Measurements from ENCODE around the gene FREY1. TPM values are rescaled to one million over a fixed set of nuclear protein-coding genes. Genes with fewer than 3 reads are reported as not detected.

The FREY1 gene
- total and polyA plus RNA-seq, 2 of the 13 experiments (the other 11 are each of a cell fraction or from before 2014, with no cell fraction given), result 0.44 to 0.73 TPM

- peak; percentile 60 for TF ChIP-seq MAX (IDR thresholded peaks at IDR 0.05)
- TF ChIP-seq, protein P1, sequence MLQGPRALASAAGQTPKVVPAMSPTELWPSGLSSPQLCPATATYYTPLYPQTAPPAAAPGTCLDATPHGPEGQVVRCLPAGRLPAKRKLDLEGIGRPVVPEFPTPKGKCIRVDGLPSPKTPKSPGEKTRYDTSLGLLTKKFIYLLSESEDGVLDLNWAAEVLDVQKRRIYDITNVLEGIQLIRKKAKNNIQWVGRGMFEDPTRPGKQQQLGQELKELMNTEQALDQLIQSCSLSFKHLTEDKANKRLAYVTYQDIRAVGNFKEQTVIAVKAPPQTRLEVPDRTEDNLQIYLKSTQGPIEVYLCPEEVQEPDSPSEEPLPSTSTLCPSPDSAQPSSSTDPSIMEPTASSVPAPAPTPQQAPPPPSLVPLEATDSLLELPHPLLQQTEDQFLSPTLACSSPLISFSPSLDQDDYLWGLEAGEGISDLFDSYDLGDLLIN (CRISPR knock-in tag; IDR thresholded peaks at IDR 0.05; ENCODE audit: borderline replicate concordance), result 0 out of 2 replicates have a peak, but pooled peaks have one; percentile 29
- TF ChIP-seq, protein P2, sequence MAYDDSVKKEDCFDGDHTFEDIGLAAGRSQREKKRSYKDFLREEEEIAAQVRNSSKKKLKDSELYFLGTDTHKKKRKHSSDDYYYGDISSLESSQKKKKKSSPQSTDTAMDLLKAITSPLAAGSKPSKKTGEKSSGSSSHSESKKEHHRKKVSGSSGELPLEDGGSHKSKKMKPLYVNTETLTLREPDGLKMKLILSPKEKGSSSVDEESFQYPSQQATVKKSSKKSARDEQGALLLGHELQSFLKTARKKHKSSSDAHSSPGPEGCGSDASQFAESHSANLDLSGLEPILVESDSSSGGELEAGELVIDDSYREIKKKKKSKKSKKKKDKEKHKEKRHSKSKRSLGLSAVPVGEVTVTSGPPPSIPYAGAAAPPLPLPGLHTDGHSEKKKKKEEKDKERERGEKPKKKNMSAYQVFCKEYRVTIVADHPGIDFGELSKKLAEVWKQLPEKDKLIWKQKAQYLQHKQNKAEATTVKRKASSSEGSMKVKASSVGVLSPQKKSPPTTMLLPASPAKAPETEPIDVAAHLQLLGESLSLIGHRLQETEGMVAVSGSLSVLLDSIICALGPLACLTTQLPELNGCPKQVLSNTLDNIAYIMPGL (CRISPR knock-in tag; IDR thresholded peaks at IDR 0.05; ENCODE audit: borderline replicate concordance in 1 of 2, low read depth in 1 of 2), result peak in 1 of 2 experiments; percentile 49; a peak in 1 of 4 replicates
- peak; percentile 12; the same call in 1 of the 2 replicates for TF ChIP-seq FOSL2 (CRISPR knock-in tag; IDR thresholded peaks at IDR 0.05)
- TF ChIP-seq RFX1 (IDR thresholded peaks at IDR 0.05), result peak; percentile 77
- TF ChIP-seq RFX5 (IDR thresholded peaks at IDR 0.05; ENCODE audit: low read depth, low read length), result peak; percentile 78
- TF ChIP-seq SRF (IDR thresholded peaks at IDR 0.05; ENCODE audit: low read depth, low read length), result peak; percentile 96
- TF ChIP-seq ETV6 (CRISPR knock-in tag; conservative IDR thresholded peaks at IDR 0.05), result peak; percentile 26; the same call in 1 of the 2 replicates
- TF ChIP-seq SKI (IDR thresholded peaks at IDR 0.05; ENCODE audit: partially characterized antibody), result no peak
- peak; percentile 65; the same call in 1 of the 2 replicates for TF ChIP-seq HOXA5 (CRISPR knock-in tag; IDR thresholded peaks at IDR 0.05)
- TF ChIP-seq ZNF891 (CRISPR knock-in tag; IDR thresholded peaks at IDR 0.05), result peak; percentile 80; the same call in 1 of the 2 replicates
- TF ChIP-seq RFX3 (CRISPR knock-in tag; IDR thresholded peaks at IDR 0.05), result peak; percentile 56; the same call in 1 of the 2 replicates
- TF ChIP-seq, protein P3, sequence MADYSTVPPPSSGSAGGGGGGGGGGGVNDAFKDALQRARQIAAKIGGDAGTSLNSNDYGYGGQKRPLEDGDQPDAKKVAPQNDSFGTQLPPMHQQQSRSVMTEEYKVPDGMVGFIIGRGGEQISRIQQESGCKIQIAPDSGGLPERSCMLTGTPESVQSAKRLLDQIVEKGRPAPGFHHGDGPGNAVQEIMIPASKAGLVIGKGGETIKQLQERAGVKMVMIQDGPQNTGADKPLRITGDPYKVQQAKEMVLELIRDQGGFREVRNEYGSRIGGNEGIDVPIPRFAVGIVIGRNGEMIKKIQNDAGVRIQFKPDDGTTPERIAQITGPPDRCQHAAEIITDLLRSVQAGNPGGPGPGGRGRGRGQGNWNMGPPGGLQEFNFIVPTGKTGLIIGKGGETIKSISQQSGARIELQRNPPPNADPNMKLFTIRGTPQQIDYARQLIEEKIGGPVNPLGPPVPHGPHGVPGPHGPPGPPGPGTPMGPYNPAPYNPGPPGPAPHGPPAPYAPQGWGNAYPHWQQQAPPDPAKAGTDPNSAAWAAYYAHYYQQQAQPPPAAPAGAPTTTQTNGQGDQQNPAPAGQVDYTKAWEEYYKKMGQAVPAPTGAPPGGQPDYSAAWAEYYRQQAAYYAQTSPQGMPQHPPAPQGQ (CRISPR knock-in tag; IDR thresholded peaks at IDR 0.05; ENCODE audit: borderline replicate concordance), result no peak
- TF ChIP-seq ZNF556 (CRISPR knock-in tag; IDR thresholded peaks at IDR 0.05; ENCODE audit: borderline replicate concordance), result no peak; the same call in none of the 2 replicates
- TF ChIP-seq ZNF746 (CRISPR knock-in tag; IDR thresholded peaks at IDR 0.05), result no peak; the same call in 1 of the 2 replicates
- 0 out of 2 replicates have a peak, but pooled peaks have one; percentile 51 for TF ChIP-seq IRX3 (CRISPR knock-in tag; IDR thresholded peaks at IDR 0.05; ENCODE audit: borderline replicate concordance, low read depth)
- peak; percentile 49; the same call in 1 of the 2 replicates for TF ChIP-seq TAF1 (CRISPR knock-in tag; IDR thresholded peaks at IDR 0.05)
- TF ChIP-seq ELF1 (CRISPR knock-in tag; IDR thresholded peaks at IDR 0.05), result peak; percentile 97
- TF ChIP-seq, protein P4, sequence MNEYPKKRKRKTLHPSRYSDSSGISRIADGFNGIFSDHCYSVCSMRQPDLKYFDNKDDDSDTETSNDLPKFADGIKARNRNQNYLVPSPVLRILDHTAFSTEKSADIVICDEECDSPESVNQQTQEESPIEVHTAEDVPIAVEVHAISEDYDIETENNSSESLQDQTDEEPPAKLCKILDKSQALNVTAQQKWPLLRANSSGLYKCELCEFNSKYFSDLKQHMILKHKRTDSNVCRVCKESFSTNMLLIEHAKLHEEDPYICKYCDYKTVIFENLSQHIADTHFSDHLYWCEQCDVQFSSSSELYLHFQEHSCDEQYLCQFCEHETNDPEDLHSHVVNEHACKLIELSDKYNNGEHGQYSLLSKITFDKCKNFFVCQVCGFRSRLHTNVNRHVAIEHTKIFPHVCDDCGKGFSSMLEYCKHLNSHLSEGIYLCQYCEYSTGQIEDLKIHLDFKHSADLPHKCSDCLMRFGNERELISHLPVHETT (CRISPR knock-in tag; conservative IDR thresholded peaks at IDR 0.05), result peak; percentile 73; the same call in 1 of the 2 replicates
- TF ChIP-seq HNF1B (CRISPR knock-in tag; IDR thresholded peaks at IDR 0.05), result peak; percentile 52
- peak; percentile 88 for TF ChIP-seq ZNF501 (CRISPR knock-in tag; IDR thresholded peaks at IDR 0.05)
Observed at GRCh38 chr11:45917623-45918330, 10.7 kb upstream of the FREY1 start, which contains the start of gene PEX16 (continued).
